GM21717 (cell line): Measurements from ENCODE around the gene PIP4K2A.

ENCODE experiments used
- ATAC-seq: cut with Tn5 transposase; IDR thresholded peaks from one replicate; pipeline ENCODE4 v1.9.1; 2021; ENCODE audit warnings: mild to moderate bottlenecking, moderate library complexity; ENCODE audit not compliant: unreplicated experiment

Gene PIP4K2A

GRCh38 chr10:22669163-22669711 lies 45.1 kb downstream of the PIP4K2A start:
- peak; percentile 63 for ATAC-seq

GRCh38 chr10:22667093-22667480 lies 47.3 kb downstream of the PIP4K2A start:
- no peak for ATAC-seq

GRCh38 chr10:22666287-22667092 lies 47.9 kb downstream of the PIP4K2A start:
- peak; percentile 60 for ATAC-seq

- ATAC-seq, result no peak
These were observed 49.0 kb downstream of the PIP4K2A start for GRCh38 chr10:22665329-22665728.

- ATAC-seq, result no peak
These were observed 51.5 kb downstream of the PIP4K2A start for GRCh38 chr10:22662733-22663330.

GRCh38 chr10:22659866-22660265 lies 54.5 kb downstream of the PIP4K2A start:
- ATAC-seq, result no peak

GRCh38 chr10:22658745-22659410 lies 55.5 kb downstream of the PIP4K2A start:
- ATAC-seq, result no peak

GRCh38 chr10:22657566-22658225 lies 56.7 kb downstream of the PIP4K2A start:
- ATAC-seq, result no peak

GRCh38 chr10:22657024-22657423 lies 57.4 kb downstream of the PIP4K2A start:
- no peak for ATAC-seq

GRCh38 chr10:22656036-22656435 lies 58.3 kb downstream of the PIP4K2A start:
- no peak for ATAC-seq

- no peak for ATAC-seq
These were observed 58.9 kb downstream of the PIP4K2A start for GRCh38 chr10:22655312-22655981.

- no peak for ATAC-seq
These were observed 61.3 kb downstream of the PIP4K2A start for GRCh38 chr10:22652988-22653481.

- ATAC-seq, result no peak
These were observed 63.0 kb downstream of the PIP4K2A start for GRCh38 chr10:22651276-22651980.

- no peak for ATAC-seq
These were observed 64.4 kb downstream of the PIP4K2A start for GRCh38 chr10:22649994-22650393.

- no peak for ATAC-seq
These were observed 65.0 kb downstream of the PIP4K2A start for GRCh38 chr10:22649390-22649841.

GRCh38 chr10:22648547-22648961 lies 65.8 kb downstream of the PIP4K2A start:
- ATAC-seq, result peak; percentile 49

- ATAC-seq, result no peak
These were observed 67.1 kb downstream of the PIP4K2A start for GRCh38 chr10:22647244-22647643.

GRCh38 chr10:22646388-22646853 lies 68.0 kb downstream of the PIP4K2A start:
- ATAC-seq, result no peak

- ATAC-seq, result no peak
These were observed 70.2 kb downstream of the PIP4K2A start for GRCh38 chr10:22644222-22644621.
